H7 (cell line): Measurements from ENCODE around the gene HOXC5. TPM values are rescaled to one million over a fixed set of nuclear protein-coding genes. Genes with fewer than 3 reads are reported as not detected.

Source experiments
- DNase-seq: peaks from one replicate; pipeline ENCODE4 v3.0.0; 2012
- H3K27me3 ChIP-seq: 2 replicates; pipeline ENCODE4 v1.6.0; 2011; ENCODE audit warnings: mild to moderate bottlenecking, low read length; ENCODE audit not compliant: control insufficient read depth, insufficient read depth
- H3K36me3 ChIP-seq: replicated peaks from 2 replicates; pipeline ENCODE4 v1.5.1; 2011; ENCODE audit warnings: low read length; ENCODE audit not compliant: control insufficient read depth, insufficient read depth
- H3K4me3 ChIP-seq: 2 replicates; pipeline ENCODE4 v1.5.1; 2011; ENCODE audit warnings: low read depth, mild to moderate bottlenecking, control low read depth, low read length, moderate library complexity; ENCODE audit not compliant: insufficient read depth
- total RNA-seq: library from RNA; depleted of rRNA; stranded (reverse); fragments of >200 nt; shearing (Covaris generic); gene quantifications from 2 replicates; pipeline ENCODE4 v1.2.3, GENCODE V29; 2014

Gene HOXC5
- total RNA-seq, 1 experiment from 2014 or later: not detected

DNA sequence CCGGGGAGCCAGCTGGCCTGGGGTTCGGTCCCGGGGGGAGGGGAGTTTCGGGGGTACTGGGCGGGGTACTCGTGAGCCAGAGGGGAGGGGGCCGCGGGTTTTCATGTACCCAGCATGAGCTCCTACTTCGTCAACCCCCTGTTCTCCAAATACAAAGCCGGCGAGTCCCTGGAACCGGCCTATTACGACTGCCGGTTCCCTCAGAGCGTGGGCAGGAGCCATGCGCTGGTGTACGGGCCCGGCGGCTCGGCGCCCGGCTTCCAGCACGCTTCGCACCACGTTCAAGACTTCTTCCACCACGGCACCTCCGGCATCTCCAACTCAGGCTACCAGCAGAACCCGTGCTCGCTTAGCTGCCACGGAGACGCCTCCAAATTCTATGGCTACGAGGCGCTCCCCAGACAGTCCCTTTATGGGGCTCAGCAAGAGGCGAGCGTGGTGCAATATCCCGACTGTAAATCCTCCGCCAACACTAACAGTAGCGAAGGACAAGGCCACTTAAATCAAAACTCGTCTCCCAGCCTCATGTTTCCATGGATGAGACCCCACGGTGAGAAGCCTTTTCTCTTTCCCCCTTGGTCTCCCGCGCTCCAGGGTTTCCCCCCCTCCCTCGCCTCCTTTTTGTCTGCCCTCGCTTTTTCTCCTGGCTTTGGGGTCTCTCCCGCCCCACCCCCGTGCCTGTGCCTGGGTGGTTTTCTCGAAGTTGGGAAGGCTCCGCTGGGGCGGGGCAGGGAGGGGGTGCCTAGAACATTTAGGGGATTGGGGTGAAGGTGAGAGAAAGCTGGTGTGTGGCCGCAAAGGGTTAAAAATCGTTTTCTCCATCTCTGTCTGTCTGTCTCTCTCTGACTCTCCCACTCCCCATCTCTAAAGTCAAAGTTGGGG is 23.4 kb upstream of the HOXC5 start:
- peaks cover 100% of the 10 kb centered on the region for H3K27me3 ChIP-seq

DNA sequence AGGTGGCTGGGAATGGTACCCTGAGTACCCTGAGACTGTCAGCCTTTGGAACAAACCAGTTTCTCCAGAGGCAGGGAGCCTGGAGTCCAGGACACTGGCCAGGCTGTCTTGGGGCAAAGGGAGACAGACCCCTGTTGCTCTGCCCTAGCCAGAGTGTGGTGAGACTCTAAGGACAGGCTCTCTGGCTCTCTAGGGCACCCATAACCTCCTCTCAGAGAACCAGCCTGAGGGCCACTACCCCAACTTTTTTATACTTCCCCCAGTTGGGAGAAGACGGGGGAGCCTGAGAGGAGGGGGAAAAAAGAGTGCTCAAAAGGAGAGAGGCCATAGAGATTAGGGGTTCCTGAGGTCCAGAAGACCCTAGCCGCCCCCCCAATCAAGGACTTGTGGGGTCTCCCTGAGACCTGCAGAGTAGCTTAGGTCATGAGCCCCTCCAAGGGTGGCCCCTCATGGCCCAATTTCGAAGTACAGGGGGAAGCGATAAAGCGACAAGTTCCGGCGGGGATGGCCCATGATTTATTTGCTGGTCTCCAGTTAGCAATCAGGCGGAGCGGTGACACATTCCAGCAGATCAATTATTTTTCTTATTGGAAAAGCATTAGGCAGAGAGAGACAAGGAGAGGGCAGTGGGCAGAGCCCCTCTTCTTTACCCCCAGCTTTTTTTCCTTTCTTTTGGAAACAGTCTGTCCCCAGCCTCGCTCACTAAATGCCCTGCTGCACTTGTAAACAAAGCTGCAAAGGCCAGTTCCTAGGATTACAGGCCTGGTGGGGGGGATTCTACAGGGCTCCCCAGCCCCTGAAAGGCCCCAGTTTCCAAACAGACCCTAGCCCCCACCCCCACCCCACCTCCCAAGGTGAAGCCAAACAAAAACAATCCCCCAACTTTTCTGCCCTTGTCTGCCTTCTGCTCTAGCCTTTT is 22.5 kb upstream of the HOXC5 start:
- Histone ChIP-seq H3K27me3 (peaks cover 100% of the 10 kb centered on the region), H3K36me3 (no peaks in the 10 kb centered on the region), H3K4me3 (no peak overlapping the region)
- DNase-seq: no peak

More for the DNA sequence above, 23.4 kb upstream of the HOXC5 start:
- Histone ChIP-seq H3K4me3 (no peak overlapping the region), H3K36me3 (no peaks in the 10 kb centered on the region)
- DNase-seq: peak; percentile 77

DNA sequence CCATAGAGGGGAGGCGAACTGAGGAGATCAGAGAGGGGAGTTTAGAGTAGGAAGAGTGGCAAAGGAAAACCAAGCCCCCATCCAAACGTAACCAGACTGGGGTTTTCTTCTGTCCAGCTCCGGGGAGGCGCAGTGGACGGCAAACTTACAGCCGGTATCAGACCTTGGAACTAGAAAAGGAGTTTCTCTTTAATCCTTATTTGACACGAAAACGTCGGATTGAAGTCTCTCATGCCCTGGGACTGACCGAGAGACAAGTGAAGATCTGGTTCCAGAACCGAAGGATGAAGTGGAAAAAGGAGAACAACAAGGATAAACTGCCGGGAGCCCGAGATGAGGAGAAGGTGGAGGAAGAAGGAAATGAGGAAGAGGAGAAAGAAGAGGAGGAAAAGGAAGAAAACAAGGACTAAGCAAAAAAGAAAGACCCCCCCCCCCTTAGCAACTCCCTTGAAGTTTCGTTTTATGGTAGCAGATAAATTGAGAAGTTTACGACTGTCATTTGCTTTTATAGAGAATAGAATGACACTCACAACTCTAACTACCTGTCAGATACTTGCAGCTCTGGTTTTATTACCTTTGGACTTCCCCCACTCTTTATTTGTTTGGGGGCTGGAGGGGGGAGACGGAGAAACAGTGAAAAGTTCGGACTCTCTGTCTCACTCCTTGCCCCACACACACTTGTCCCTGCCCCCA is 21.7 kb upstream of the HOXC5 start:
- H3K4me3 ChIP-seq: no peak overlapping the region
- peaks cover 100% of the 10 kb centered on the region for H3K27me3 ChIP-seq
- no peak for DNase-seq
- H3K36me3 ChIP-seq: no peaks in the 10 kb centered on the region

DNA sequence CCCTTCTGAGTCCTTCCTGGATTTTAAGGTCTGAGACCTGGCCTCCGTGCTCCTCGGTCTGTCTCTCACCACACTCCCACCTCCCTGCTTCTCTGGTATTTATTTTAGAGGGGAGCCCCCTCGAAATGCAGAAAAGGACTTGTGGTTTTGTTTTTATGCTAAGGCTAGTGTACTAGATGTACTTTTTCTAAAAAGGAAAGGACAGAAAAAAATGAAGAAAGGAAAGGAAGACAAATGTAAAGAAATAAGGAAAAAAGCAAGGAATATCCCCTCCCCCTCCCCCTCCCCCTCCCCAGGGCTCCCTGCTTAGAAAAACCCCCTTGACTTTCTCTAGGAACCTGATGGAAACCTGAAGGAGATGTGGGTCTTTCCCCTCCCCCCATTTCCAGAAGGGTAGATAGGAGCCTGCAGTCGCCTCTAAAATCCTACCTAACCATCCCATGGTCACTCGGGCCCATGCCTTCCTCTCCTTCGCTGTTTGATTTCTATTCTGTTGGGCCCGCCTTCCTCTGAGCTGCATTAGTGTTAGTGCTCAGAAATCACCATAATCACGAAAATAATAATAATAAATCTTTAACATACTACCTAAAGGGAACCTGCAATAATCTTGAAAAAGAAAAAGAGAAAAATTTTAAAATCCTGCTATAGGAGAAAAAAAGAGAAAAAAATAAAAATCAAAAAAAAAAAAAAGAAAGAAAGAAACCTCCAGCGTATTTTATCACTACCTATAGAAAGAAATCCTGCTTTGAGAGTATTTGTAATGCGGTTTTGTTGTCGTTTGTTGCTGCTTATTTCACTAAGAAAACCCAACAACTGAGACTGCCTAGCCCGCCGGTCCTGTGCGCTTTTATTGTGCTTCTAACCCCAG is 21.0 kb upstream of the HOXC5 start:
- Histone ChIP-seq H3K27me3 (peaks cover 100% of the 10 kb centered on the region), H3K36me3 (no peaks in the 10 kb centered on the region), H3K4me3 (no peak overlapping the region)
- DNase-seq: peak; percentile 67

DNA sequence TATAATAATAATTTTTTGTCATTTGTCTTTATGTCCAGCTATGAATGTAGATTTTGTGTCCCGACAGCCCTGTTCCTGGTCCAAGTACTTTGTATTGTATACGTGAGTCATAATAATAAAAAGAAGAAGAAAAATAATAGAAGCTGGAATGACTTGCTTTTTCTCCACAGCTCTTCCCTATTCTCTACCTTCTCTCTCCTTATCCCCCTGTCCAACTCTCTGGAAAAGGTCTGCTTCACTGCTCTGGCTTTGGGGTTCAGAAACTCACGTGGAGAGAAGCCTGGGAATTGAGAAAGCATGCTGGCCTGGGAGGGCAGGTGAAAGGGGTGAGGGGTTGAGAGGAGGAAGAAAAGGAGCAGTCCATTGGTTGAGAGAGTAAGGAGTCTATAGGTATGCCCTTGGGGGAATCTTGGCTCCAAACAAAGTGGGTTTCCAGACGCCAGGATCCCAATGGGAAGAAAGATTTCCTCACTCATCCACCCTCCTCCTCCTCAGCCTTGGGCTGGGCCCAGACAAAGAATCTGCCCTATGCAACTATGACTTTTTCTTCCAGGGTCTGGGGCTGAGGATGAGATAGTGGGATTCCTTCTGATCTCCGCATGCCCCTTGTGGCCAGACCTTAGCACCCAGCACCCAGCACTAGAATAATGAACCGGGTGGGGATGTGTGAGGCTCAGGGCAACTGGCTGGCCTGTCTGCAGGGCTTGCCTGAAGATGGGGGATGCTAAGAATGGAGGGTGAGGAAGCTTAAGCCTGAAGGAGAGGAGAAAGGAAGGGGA is 20.0 kb upstream of the HOXC5 start:
- no peaks in the 10 kb centered on the region for H3K36me3 ChIP-seq
- peaks cover 99% of the 10 kb centered on the region for H3K27me3 ChIP-seq
- DNase-seq: no peak
- no peak overlapping the region for H3K4me3 ChIP-seq

DNA sequence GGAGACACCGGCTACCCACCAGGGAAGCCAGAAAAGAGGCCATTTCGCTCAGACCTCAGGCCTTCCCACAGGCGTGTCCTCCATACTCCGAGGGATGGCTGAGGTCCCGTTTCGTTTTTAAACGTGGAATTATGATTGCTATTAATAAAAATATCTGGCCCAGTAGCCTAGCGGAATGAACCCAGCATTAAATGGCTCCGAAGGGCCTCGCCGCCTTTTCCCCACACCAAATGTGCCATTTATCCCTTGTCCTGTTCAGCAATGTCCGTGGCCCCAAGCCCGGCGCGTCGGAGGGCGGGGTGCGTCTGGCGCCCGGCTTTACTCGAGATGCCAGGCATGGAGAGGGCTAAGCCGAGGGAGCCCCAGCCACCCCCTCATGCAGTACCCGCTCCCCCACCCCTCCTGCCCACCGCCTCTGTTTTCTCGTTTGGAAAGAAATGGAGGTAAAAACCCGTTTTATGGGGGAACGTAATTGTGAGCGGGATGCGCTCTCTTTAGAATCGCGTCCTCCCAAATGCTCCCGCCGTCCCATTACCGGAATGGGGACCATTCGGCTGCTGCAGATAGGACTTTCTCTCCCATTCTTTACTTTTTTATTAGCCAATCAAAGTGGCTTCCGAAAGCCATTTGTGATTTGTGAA is 18.4 kb upstream of the HOXC5 start:
- no peak for DNase-seq

DNA sequence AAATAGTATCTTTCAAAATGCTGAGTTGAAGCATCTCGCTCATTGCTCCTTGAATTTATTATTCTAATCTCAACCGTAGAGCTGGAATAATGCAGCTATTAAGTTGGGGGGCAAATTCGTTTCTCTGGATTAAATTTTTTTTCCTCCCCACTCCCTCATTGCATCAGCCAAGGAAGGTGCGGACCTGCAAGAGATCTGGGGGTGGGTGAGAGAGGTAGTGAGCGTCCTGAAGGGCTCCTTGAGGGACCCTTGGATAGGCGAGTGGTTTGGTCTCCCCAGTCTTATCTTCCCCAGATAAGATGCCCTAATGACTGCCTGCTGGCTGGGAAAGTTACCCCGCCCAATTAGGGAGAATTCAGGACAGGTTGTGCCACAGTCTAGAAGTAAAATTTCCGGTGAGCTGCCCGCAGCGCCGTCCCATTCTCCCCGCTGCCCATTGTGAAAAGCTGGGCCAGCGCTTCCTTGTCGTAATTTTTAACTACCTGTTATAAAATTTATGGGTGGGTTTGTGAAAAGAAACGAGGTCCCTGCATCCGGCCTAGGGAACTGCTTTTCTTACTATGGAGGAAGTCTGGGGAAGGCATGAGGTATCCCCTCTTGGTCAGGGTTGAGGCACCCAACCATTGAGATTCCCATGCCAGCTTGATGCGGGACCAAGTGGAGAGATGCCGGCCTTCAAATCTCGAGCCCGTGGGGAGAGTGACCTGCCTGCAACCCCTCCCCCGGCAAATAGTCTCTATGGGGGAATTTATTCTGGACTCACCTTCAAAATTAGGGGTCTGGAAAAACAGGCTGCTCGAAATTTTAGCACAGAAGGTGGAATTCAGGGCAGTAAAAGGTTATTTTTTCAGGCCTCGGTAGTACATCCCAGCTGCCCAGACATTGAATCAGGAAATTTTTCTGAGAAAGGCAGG is 17.6 kb upstream of the HOXC5 start:
- no peaks in the 10 kb centered on the region for H3K36me3 ChIP-seq
- no peak for DNase-seq
- H3K4me3 ChIP-seq: no peak overlapping the region
- H3K27me3 ChIP-seq: peaks cover 99% of the 10 kb centered on the region

More for the DNA sequence above, 18.4 kb upstream of the HOXC5 start:
- H3K36me3 ChIP-seq: no peaks in the 10 kb centered on the region
- H3K4me3 ChIP-seq: no peak overlapping the region
- peaks cover 99% of the 10 kb centered on the region for H3K27me3 ChIP-seq

DNA sequence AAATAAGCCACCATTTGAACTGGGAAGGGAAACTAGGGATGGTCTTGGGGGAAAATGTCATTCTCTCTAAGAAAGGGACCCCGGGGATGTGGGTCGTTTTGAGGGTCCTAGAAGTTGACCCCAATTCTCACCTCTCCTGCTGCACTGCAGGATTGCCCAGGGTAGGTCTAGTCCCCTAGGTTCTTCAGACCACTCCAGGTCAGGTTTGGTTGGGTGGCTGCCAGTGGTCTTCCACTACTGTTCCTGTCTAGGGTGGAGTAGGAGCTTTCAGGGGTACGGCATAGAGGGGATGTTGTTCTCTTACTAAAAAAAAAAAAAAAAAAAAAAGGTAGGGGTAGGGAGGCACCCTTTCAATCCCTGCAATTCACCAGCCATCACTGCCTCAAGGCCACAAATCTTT is 16.8 kb upstream of the HOXC5 start:
- peaks cover 99% of the 10 kb centered on the region for H3K27me3 ChIP-seq
- no peak overlapping the region for H3K4me3 ChIP-seq
- no peak for DNase-seq
- no peaks in the 10 kb centered on the region for H3K36me3 ChIP-seq

DNA sequence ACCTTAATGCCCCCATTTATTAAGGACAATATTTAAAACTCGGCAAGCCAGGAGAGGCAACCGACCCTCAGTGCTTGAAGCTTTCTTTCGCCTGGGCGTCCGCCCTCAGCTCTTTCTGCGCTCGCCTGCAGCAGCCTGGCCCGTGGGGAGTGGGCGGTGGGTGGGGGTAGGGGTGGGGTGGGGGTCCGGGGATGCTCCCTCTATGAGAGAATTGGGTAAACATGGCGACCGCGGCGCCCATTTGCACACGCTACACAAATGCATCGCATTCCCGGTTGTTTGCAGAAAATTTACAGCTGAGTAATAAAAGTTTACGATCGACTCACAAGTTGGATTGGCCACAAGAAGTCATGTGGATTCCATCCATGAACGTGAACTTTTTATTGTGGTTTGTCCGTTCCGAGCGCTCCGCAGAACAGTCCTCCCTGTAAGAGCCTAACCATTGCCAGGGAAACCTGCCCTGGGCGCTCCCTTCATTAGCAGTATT is 16.3 kb upstream of the HOXC5 start:
- Histone ChIP-seq H3K27me3 (peaks cover 99% of the 10 kb centered on the region), H3K4me3 (no peak overlapping the region), H3K36me3 (no peaks in the 10 kb centered on the region)
- DNase-seq: no peak

DNA sequence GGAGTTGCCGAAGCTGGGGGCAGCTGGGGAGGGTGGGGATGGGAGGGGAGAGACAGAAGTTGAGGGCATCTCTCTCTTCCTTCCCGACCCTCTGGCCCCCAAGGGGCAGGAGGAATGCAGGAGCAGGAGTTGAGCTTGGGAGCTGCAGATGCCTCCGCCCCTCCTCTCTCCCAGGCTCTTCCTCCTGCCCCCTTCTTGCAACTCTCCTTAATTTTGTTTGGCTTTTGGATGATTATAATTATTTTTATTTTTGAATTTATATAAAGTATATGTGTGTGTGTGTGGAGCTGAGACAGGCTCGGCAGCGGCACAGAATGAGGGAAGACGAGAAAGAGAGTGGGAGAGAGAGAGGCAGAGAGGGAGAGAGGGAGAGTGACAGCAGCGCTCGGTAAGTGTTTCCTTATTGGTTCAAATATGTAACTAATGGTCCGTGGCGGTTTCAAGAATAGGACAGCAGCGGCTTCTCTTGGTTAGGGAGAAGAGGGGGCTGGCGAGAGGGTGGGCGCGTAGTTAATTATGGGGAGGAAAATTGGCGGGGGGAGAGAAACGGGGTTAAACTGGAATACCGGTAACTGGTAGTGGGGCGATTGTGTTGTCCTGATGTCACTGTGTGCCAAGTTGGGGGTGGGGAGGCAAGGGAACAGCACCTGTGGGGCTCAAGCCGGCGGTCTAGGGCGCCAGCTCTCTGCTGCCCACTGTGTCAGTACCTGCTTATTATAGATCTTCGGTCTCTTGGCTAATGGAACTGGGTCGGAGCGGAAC is 15.6 kb upstream of the HOXC5 start:
- DNase-seq: peak; percentile 86
- Histone ChIP-seq H3K36me3 (no peaks in the 10 kb centered on the region), H3K4me3 (peak overlapping the region; percentile 30), H3K27me3 (peaks cover 99% of the 10 kb centered on the region)

DNA sequence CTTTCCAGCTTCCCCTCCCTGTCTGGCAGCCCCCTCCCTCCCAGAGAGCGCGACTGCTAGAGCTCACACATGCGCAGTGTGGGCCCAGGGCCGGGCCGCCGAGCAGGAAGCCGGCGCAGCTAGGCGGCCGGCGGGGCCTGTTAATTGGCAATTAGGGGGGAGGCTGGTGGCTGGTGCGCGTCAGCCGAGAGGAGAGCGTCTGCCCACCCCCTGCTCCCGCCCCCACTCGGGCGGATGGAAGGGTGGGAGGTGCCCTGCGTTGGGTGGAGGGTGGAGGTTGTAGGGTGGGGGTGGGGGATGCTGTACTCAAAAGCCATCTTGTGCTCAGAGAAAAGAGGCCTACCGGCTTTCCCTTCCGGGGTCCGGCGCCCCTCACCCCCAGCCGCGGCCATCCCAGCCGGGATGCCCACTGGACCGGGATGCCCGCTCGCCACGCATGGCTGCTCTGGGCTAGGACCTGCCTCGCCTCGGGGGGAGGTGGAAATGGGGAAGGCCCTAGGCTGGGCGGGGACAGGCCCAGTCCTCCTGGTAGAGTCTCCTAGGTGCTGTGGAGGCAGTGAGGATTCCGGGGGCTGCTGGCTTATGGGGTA is 14.9 kb upstream of the HOXC5 start:
- DNase-seq: peak; percentile 96
- H3K27me3 ChIP-seq: peaks cover 99% of the 10 kb centered on the region
- peak overlapping the region; percentile 30 for H3K4me3 ChIP-seq
- no peaks in the 10 kb centered on the region for H3K36me3 ChIP-seq
